ENCODE measurements around the gene GATAD2B.
A peak's percentile ranks its signal among the peaks of the same experiment; 100 is the strongest.

Gene GATAD2B

GRCh38 chr1:153941826-153942725 lies 19.3 kb upstream of the GATAD2B start:
- Mint-ChIP-seq H3K4me1 (peaks cover 64% of the 10 kb centered on the region), H3K36me3 (peaks cover 87% of the 10 kb centered on the region), H3K4me3 (no peak overlapping the region), H3K9me3 (no peaks in the 10 kb centered on the region), H3K27ac (peak overlapping the region; percentile 26)
- ATAC-seq (no peak), DNase-seq (ENCODE audit: low spot score in 2 of 2) (no peak)

- ATAC-seq (no peak), DNase-seq (ENCODE audit: low spot score in 2 of 2) (no peak)
- peaks cover 95% of the 10 kb centered on the region for H3K36me3 Mint-ChIP-seq
- peaks cover 67% of the 10 kb centered on the region for H3K4me1 Mint-ChIP-seq
- H3K27ac Mint-ChIP-seq = peak overlapping the region; percentile 77
- H3K4me3 Mint-ChIP-seq = no peak overlapping the region
- no peaks in the 10 kb centered on the region for H3K9me3 Mint-ChIP-seq
Measured at GRCh38 chr1:153940756-153941155, 18.0 kb upstream of the GATAD2B start.

- peak overlapping the region; percentile 65 for H3K27ac Mint-ChIP-seq
- H3K4me3 Mint-ChIP-seq = no peak overlapping the region
- H3K4me1 Mint-ChIP-seq = peaks cover 59% of the 10 kb centered on the region
- ATAC-seq = no peak
- H3K9me3 Mint-ChIP-seq = no peaks in the 10 kb centered on the region
- no peak for DNase-seq (ENCODE audit: low spot score in 2 of 2)
- H3K36me3 Mint-ChIP-seq = peaks cover 95% of the 10 kb centered on the region
Measured at GRCh38 chr1:153939476-153939875, 16.7 kb upstream of the GATAD2B start.

- peaks cover 54% of the 10 kb centered on the region for H3K4me1 Mint-ChIP-seq
- H3K4me3 Mint-ChIP-seq = no peak overlapping the region
- ATAC-seq = no peak
- no peak for DNase-seq (ENCODE audit: low spot score in 2 of 2)
- H3K36me3 Mint-ChIP-seq = peaks cover 95% of the 10 kb centered on the region
- H3K9me3 Mint-ChIP-seq = no peaks in the 10 kb centered on the region
- peak overlapping the region; percentile 65 for H3K27ac Mint-ChIP-seq
Measured at GRCh38 chr1:153938996-153939395, 16.2 kb upstream of the GATAD2B start.

GRCh38 chr1:153937331-153937730 lies 14.6 kb upstream of the GATAD2B start:
- no peak overlapping the region for H3K4me3 Mint-ChIP-seq
- peak overlapping the region; percentile 48 for H3K27ac Mint-ChIP-seq
- ATAC-seq (no peak), DNase-seq (ENCODE audit: low spot score in 2 of 2) (no peak)
- H3K9me3 Mint-ChIP-seq = no peaks in the 10 kb centered on the region
- peaks cover 39% of the 10 kb centered on the region for H3K4me1 Mint-ChIP-seq
- H3K36me3 Mint-ChIP-seq = peaks cover 96% of the 10 kb centered on the region

- no peak for DNase-seq (ENCODE audit: low spot score in 2 of 2)
- no peak overlapping the region for H3K4me3 Mint-ChIP-seq
- H3K4me1 Mint-ChIP-seq = peaks cover 33% of the 10 kb centered on the region
- peak overlapping the region; percentile 48 for H3K27ac Mint-ChIP-seq
- no peaks in the 10 kb centered on the region for H3K9me3 Mint-ChIP-seq
- peaks cover 99% of the 10 kb centered on the region for H3K36me3 Mint-ChIP-seq
- ATAC-seq = no peak
Measured at GRCh38 chr1:153936011-153936802, 13.4 kb upstream of the GATAD2B start.

GRCh38 chr1:153934746-153935145 lies 12.0 kb upstream of the GATAD2B start:
- ATAC-seq (no peak), DNase-seq (ENCODE audit: low spot score in 2 of 2) (no peak)
- H3K9me3 Mint-ChIP-seq = no peaks in the 10 kb centered on the region
- H3K27ac Mint-ChIP-seq = peak overlapping the region; percentile 26
- H3K36me3 Mint-ChIP-seq = peaks cover 99% of the 10 kb centered on the region
- H3K4me3 Mint-ChIP-seq = no peak overlapping the region
- peaks cover 18% of the 10 kb centered on the region for H3K4me1 Mint-ChIP-seq

GRCh38 chr1:153933955-153934354 lies 11.2 kb upstream of the GATAD2B start:
- no peak overlapping the region for H3K4me3 Mint-ChIP-seq
- H3K4me1 Mint-ChIP-seq = peaks cover 16% of the 10 kb centered on the region
- DNase-seq (ENCODE audit: low spot score in 2 of 2) (no peak), ATAC-seq (no peak)
- peaks cover 98% of the 10 kb centered on the region for H3K36me3 Mint-ChIP-seq
- peak overlapping the region; percentile 26 for H3K27ac Mint-ChIP-seq
- no peaks in the 10 kb centered on the region for H3K9me3 Mint-ChIP-seq

- H3K4me3 Mint-ChIP-seq = no peak overlapping the region
- H3K9me3 Mint-ChIP-seq = no peaks in the 10 kb centered on the region
- DNase-seq (ENCODE audit: low spot score in 2 of 2) (no peak), ATAC-seq (no peak)
- no peak overlapping the region for H3K27ac Mint-ChIP-seq
- peaks cover 93% of the 10 kb centered on the region for H3K36me3 Mint-ChIP-seq
- H3K4me1 Mint-ChIP-seq = peaks cover 21% of the 10 kb centered on the region
Measured at GRCh38 chr1:153933430-153933829, 10.7 kb upstream of the GATAD2B start.

GRCh38 chr1:153932156-153933131 lies 9.7 kb upstream of the GATAD2B start:
- H3K36me3 Mint-ChIP-seq = peaks cover 83% of the 10 kb centered on the region

GRCh38 chr1:153929981-153930948 lies 7.5 kb upstream of the GATAD2B start:
- Mint-ChIP-seq H3K4me3 (no peak overlapping the region), H3K27ac (peak overlapping the region; percentile 80), H3K9me3 (no peaks in the 10 kb centered on the region), H3K4me1 (peaks cover 11% of the 10 kb centered on the region), H3K36me3 (peaks cover 61% of the 10 kb centered on the region)
- DNase-seq (ENCODE audit: low spot score in 2 of 2) = no peak
- peak; percentile 4 for ATAC-seq

More at GRCh38 chr1:153932156-153933131, 9.7 kb upstream of the GATAD2B start:
- no peaks in the 10 kb centered on the region for H3K9me3 Mint-ChIP-seq
- DNase-seq (ENCODE audit: low spot score in 2 of 2) (no peak), ATAC-seq (no peak)
- peaks cover 23% of the 10 kb centered on the region for H3K4me1 Mint-ChIP-seq
- H3K4me3 Mint-ChIP-seq = no peak overlapping the region
- no peak overlapping the region for H3K27ac Mint-ChIP-seq

- Mint-ChIP-seq H3K9me3 (no peaks in the 10 kb centered on the region), H3K36me3 (peaks cover 53% of the 10 kb centered on the region), H3K4me3 (no peak overlapping the region), H3K27ac (peak overlapping the region; percentile 80), H3K4me1 (peaks cover 11% of the 10 kb centered on the region)
- ATAC-seq (no peak), DNase-seq (ENCODE audit: low spot score in 2 of 2) (no peak)
Measured at GRCh38 chr1:153929426-153929825, 6.7 kb upstream of the GATAD2B start.

GRCh38 chr1:153928791-153929341 lies 6.1 kb upstream of the GATAD2B start:
- no peak for DNase-seq (ENCODE audit: low spot score in 2 of 2)
- H3K4me3 Mint-ChIP-seq = no peak overlapping the region
- peak overlapping the region; percentile 80 for H3K27ac Mint-ChIP-seq
- H3K9me3 Mint-ChIP-seq = no peaks in the 10 kb centered on the region
- no peak for ATAC-seq
- peaks cover 11% of the 10 kb centered on the region for H3K4me1 Mint-ChIP-seq
- H3K36me3 Mint-ChIP-seq = peaks cover 47% of the 10 kb centered on the region
